GM12892 (cell line): Measurements from ENCODE around the gene SLC6A17.

Experiments used
- POLR2A ChIP-seq: IDR thresholded peaks from 2 replicates; pipeline ENCODE4 v1.6.1; 2011; ENCODE audit warnings: low read depth, low read length, control low read depth
- POLR2AphosphoS5 ChIP-seq: IDR thresholded peaks from 2 replicates; pipeline ENCODE4 v1.6.1; 2011; ENCODE audit warnings: low read depth, low read length, control low read depth
- TAF1 ChIP-seq: IDR thresholded peaks from 2 replicates; pipeline ENCODE4 v1.6.1; 2011; ENCODE audit warnings: low read depth, mild to moderate bottlenecking, control low read depth, low read length, borderline replicate concordance

GRCh38 chr1:110243574-110243973 is 93.3 kb downstream of the SLC6A17 start:
- TF ChIP-seq POLR2AphosphoS5 (no peak), POLR2A (no peak), TAF1 (no peak)
